Subcutaneous adipose tissue (tissue), 4 donors: ENCODE results near the gene FADS3. TPM values are rescaled to one million over a fixed set of nuclear protein-coding genes. Genes with fewer than 3 reads are reported as not detected.

Experiments
- total RNA-seq, 4 donors: library from RNA; depleted of rRNA; stranded (reverse); fragments of >200 nt; gene quantifications; one replicate each; pipeline ENCODE4 v1.1.0, GENCODE V29; 2016
- TF ChIP-seq, protein P1 (sequence below): fragments of 450-650 bp; IDR thresholded peaks from one replicate; pipeline ENCODE4 v1.5.1; 2016; ENCODE audit warnings: low read depth, mild to moderate bottlenecking, control low read depth, antibody characterized with exemption, moderate library complexity

The FADS3 gene, protein sequence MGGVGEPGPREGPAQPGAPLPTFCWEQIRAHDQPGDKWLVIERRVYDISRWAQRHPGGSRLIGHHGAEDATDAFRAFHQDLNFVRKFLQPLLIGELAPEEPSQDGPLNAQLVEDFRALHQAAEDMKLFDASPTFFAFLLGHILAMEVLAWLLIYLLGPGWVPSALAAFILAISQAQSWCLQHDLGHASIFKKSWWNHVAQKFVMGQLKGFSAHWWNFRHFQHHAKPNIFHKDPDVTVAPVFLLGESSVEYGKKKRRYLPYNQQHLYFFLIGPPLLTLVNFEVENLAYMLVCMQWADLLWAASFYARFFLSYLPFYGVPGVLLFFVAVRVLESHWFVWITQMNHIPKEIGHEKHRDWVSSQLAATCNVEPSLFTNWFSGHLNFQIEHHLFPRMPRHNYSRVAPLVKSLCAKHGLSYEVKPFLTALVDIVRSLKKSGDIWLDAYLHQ
- total RNA-seq = 100 to 1,000 TPM in 3 of 4 donors, 10 to 100 TPM in 1; 78.5 to 322 (median 136) TPM

DNA sequence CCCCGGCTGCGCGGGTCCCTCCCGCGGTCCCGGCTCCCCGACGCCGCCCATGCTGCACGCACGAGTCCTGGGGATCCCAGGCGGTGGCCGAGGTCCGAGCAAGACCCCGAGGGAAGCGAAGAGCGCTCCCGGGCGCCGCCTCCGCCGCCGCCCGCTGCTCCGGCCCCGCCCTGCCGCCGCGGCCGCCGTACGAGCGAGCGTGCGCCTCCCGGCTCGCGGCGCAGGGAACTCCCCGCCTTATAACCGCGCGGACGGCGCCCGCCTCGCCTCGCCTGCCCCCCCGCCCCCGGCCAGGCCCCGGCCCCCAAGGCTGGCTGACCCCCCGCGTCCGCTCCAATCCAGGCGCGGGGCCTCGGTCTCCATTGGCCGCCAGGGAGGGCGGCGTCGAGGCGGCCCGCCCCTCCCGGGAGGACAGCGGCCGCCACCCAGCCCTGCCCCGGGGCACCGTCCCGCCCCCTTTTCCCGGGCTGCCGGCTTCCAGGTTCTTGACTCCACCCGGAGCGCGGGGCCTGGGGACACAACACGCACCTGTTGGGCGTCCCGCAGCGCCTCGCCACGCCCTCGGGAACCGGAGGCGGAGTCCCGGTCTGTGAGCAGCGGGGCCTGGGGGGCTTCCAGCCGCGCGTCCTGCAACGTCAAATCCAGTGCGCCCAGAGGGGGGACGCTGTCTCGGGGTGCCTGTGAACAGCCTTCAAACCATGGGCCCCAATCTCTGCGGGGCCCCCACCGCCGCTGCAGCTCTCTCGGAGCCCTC, at the start of gene FADS3:
Gene FADS3 (minus strand): TSS at position 215 of the 754 bp plus-strand sequence. CDS start 164 bp downstream, at position 51.
- TF ChIP-seq, protein P1, sequence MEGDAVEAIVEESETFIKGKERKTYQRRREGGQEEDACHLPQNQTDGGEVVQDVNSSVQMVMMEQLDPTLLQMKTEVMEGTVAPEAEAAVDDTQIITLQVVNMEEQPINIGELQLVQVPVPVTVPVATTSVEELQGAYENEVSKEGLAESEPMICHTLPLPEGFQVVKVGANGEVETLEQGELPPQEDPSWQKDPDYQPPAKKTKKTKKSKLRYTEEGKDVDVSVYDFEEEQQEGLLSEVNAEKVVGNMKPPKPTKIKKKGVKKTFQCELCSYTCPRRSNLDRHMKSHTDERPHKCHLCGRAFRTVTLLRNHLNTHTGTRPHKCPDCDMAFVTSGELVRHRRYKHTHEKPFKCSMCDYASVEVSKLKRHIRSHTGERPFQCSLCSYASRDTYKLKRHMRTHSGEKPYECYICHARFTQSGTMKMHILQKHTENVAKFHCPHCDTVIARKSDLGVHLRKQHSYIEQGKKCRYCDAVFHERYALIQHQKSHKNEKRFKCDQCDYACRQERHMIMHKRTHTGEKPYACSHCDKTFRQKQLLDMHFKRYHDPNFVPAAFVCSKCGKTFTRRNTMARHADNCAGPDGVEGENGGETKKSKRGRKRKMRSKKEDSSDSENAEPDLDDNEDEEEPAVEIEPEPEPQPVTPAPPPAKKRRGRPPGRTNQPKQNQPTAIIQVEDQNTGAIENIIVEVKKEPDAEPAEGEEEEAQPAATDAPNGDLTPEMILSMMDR = no peak

DNA sequence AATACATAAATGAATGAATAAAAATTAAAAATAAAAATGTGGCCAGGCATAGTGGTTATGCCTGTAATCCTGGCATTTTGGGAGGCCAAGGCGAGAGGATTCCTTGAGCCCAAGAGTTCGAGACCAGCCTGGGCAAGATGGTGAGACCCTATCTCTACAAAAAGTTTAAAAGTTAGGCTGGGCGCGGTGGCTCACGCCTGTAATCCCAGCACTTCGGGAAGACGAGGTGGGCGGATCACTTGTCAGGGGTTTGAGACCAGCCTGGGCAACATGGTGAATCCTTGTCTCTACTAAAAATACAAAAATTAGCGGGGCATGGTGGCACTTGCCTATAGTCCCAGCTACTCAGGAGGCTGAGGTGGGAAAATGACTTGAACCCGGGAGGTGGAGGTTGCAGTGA, 49.1 kb upstream of the FADS3 start:
- TF ChIP-seq, protein P1 = no peak

DNA sequence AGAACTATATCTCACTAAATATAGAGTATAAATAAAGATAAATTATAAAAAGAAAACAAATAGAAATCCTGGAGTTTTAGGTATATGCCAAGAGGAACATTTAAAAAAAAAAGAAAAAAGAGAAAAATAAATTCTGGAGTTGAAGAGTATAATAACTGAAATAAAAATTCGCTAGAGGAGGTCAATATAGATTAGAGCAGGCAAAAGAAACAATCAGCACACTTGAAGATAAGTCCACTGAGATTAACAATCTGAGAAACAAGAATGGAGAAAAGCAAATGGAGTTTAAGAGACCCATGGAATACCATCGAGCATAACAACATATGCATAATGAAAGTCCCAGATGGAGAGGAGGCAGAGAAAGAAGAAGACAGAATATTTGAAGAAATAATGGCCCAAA, 44.5 kb upstream of the FADS3 start:
- TF ChIP-seq, protein P1 = no peak

- TF ChIP-seq, protein P1 = no peak
Measured at GRCh38 chr11:61930933-61931332, 39.6 kb upstream of the FADS3 start.

GRCh38 chr11:61928606-61929005, 37.3 kb upstream of the FADS3 start:
- TF ChIP-seq, protein P1 = no peak

DNA sequence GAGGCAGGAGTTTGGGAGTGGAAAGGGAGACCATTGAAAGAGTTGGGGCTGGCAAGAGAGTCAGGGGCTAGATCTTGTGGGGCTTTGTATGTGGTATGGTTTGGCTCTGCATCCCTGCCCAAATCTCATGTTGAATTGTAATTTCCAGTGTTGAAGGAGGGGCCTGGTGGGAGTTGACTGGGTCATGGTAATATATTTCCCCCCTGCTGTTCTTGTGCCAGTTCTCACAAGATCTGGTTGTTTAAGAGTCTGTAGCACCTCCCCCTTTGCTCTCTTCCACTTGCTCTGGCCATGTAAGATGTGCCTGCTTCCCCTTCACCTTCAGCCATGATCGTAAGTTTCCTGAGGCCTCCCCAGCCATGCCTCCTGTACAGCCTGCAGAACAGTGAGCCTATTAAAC, 36.2 kb upstream of the FADS3 start:
- TF ChIP-seq, protein P1 = no peak

GRCh38 chr11:61926235-61926634, 34.9 kb upstream of the FADS3 start:
- TF ChIP-seq, protein P1 = no peak
